Neuronal stem cell (in vitro differentiated cells): ENCODE measurements around the gene EIF2B2.

Experiments used
- DNase-seq: peaks from one replicate; pipeline ENCODE4 v3.0.0-alpha.2; 2013; ENCODE audit warnings: low spot score
- H2AFZ ChIP-seq: one replicate; pipeline ENCODE4 v1.6.1; 2013; ENCODE audit warnings: mild to moderate bottlenecking, low read length, inconsistent platforms
- H2AK5ac ChIP-seq: 2 replicates; pipeline ENCODE4 v1.6.1; 2013; ENCODE audit warnings: low read depth, mild to moderate bottlenecking, inconsistent platforms, low read length, moderate library complexity, mixed read lengths
- H2BK120ac ChIP-seq: 2 replicates; pipeline ENCODE4 v1.6.1; 2013; ENCODE audit warnings: low read depth, mild to moderate bottlenecking, inconsistent platforms, low read length, moderate library complexity, mixed read lengths
- H2BK12ac ChIP-seq: one replicate; pipeline ENCODE4 v1.6.1; 2013; ENCODE audit warnings: low read length, inconsistent platforms
- H2BK15ac ChIP-seq: 2 replicates; pipeline ENCODE4 v1.6.1; 2013; ENCODE audit warnings: mild to moderate bottlenecking, low read length, inconsistent platforms, mixed read lengths
- H2BK5ac ChIP-seq: one replicate; pipeline ENCODE4 v1.6.1; 2013; ENCODE audit warnings: inconsistent platforms, mild to moderate bottlenecking, low read length, moderate library complexity
- H3K14ac ChIP-seq: one replicate; pipeline ENCODE4 v1.6.1; 2013; ENCODE audit warnings: low read length, inconsistent platforms
- H3K18ac ChIP-seq: 2 replicates; pipeline ENCODE4 v1.6.1; 2013; ENCODE audit warnings: low read length, inconsistent platforms
- H3K23ac ChIP-seq: 2 replicates; pipeline ENCODE4 v1.6.1; 2013; ENCODE audit warnings: low read depth, mild to moderate bottlenecking, mixed read lengths, low read length, inconsistent platforms; ENCODE audit not compliant: poor library complexity
- H3K27ac ChIP-seq: replicated peaks from 3 replicates; pipeline ENCODE4 v1.5.1; 2013; ENCODE audit warnings: low read length, inconsistent platforms
- H3K27me3 ChIP-seq, 3 experiments: 2 replicates each; pipeline ENCODE4 v1.6.1; 2013; ENCODE audit warnings: low read length in 3 of 3, mild to moderate bottlenecking in 2 of 3, inconsistent platforms in 1 of 3, low read depth in 1 of 3, mixed read lengths in 1 of 3, moderate library complexity in 1 of 3; ENCODE audit not compliant: control insufficient read depth in 3 of 3, insufficient read depth in 3 of 3
- H3K36me3 ChIP-seq, 2 donors: replicated peaks in 1 of 2; 2 replicates each; pipeline ENCODE4 v1.6.1; 2013; ENCODE audit warnings: low read length in 2 of 2; ENCODE audit not compliant: control insufficient read depth in 2 of 2, insufficient read depth in 2 of 2
- H3K4ac ChIP-seq: 2 replicates; pipeline ENCODE4 v1.6.1; 2013; ENCODE audit warnings: inconsistent platforms, mild to moderate bottlenecking, low read length, moderate library complexity
- H3K4me1 ChIP-seq, 2 donors: 1 replicate in 1 of 2; 2 replicates in 1 of 2; pipeline ENCODE4 v1.6.1; 2013; ENCODE audit warnings: low read length in 2 of 2, low read depth in 1 of 2; ENCODE audit not compliant: control insufficient read depth in 2 of 2, insufficient read depth in 1 of 2
- H3K4me2 ChIP-seq: one replicate; pipeline ENCODE4 v1.6.1; 2013; ENCODE audit warnings: mild to moderate bottlenecking, low read length, inconsistent platforms; ENCODE audit not compliant: insufficient read depth, poor library complexity, severe bottlenecking
- H3K4me3 ChIP-seq, 2 donors: 2 replicates each; pipeline ENCODE4 v1.5.1; 2013; ENCODE audit warnings: low read length in 2 of 2, mild to moderate bottlenecking in 2 of 2, inconsistent platforms in 1 of 2, moderate library complexity in 1 of 2
- H3K79me1 ChIP-seq: one replicate; pipeline ENCODE4 v1.6.1; 2013; ENCODE audit warnings: low read depth, mild to moderate bottlenecking, inconsistent platforms, low read length, moderate library complexity
- H3K9ac ChIP-seq: one replicate; pipeline ENCODE4 v1.6.1; 2013; ENCODE audit warnings: mild to moderate bottlenecking, low read depth, low read length, inconsistent platforms; ENCODE audit not compliant: poor library complexity
- H3K9me3 ChIP-seq, 2 donors: replicated peaks in 1 of 2; 2 replicates each; pipeline versions ENCODE3 to v1.6.1; 2013; ENCODE audit warnings: low read length in 2 of 2, mild to moderate bottlenecking in 2 of 2, inconsistent platforms in 1 of 2, low read depth in 1 of 2, mixed read lengths in 1 of 2, moderate library complexity in 1 of 2; ENCODE audit not compliant: control insufficient read depth in 2 of 2, insufficient read depth in 1 of 2
- H4K8ac ChIP-seq: one replicate; pipeline ENCODE4 v1.6.1; 2013; ENCODE audit warnings: low read depth, mild to moderate bottlenecking, inconsistent platforms, low read length, moderate library complexity
- H4K91ac ChIP-seq: one replicate; pipeline ENCODE4 v1.6.1; 2013; ENCODE audit warnings: low read length, low read depth, mild to moderate bottlenecking, inconsistent platforms; ENCODE audit not compliant: poor library complexity
- WGBS, 2 donors: extraction: QIAGEN DNeasy Blood & Tissue Kit; methylation state at CpG; one replicate each; pipeline ENCODE4 v1.1.7; 2013; ENCODE audit warnings: missing lambda C conversion rate in 2 of 2, mixed read lengths in 1 of 2; ENCODE audit not compliant: insufficient read length in 2 of 2, insufficient replicate concordance in 1 of 2; ENCODE audit errors: extremely low coverage in 2 of 2; 5-methylcytosine and 5-hydroxymethylcytosine counted together

The EIF2B2 gene

DNA sequence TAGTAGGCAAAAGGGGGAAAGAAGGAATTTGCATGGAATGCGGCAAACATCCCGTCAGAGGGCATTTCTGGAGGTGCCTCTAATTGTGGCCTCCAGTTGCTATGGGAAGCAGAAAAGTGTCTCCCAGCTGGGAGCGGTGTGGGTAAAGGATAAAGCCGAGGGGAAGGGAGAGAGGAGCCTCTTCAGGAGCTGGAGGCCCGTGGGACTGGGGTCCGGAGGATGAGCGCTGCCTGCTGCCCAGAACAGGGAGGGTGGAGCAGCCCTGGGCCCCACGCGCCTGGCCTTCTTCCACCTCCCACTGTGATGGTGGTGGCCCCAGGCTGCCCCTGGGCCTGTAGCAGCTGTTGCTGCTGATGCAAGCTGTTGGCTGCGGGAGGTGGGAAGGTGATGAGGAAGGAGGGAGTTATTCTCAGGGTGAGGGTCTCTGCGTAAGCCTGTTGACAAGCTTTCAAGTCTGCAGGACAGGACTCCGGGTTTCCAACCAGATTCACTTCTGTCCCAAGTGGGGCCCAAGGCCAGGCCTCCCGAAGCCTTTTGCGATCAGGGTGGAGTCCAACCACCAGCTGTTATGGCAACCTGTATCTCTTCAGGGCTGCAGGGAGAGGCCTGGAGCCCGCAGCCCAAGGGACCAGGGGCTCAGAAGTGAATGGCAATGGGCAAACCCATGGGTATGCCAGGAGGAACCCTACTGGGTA lies 28.2 kb upstream of the EIF2B2 start:
- no peak overlapping the region for H3K9ac ChIP-seq
- no peak overlapping the region for H4K8ac ChIP-seq
- peak overlapping the region; percentile 76 for H3K18ac ChIP-seq
- H4K91ac ChIP-seq = no peak overlapping the region
- H3K27me3 ChIP-seq = no peaks in the 10 kb centered on the region
- no peak overlapping the region for H2BK15ac ChIP-seq
- WGBS, 2 donors = no CpG with 5 or more reads among the region's 15 CpGs
- no peak for DNase-seq
- no peak overlapping the region for H2BK120ac ChIP-seq
- peaks cover 0 to 2% of the 10 kb centered on the region in 2 donors for H3K9me3 ChIP-seq
- H3K4me3 ChIP-seq = no peak overlapping the region
- peak overlapping the region; percentile 72 for H2AFZ ChIP-seq
- no peak overlapping the region for H2BK5ac ChIP-seq
- no peak overlapping the region for H3K14ac ChIP-seq
- no peak overlapping the region for H2BK12ac ChIP-seq
- no peak overlapping the region for H2AK5ac ChIP-seq
- no peak overlapping the region for H3K4me2 ChIP-seq
- peaks cover 28 to 66% of the 10 kb centered on the region in 2 donors for H3K4me1 ChIP-seq
- H3K27ac ChIP-seq = no peak overlapping the region
- no peaks in the 10 kb centered on the region for H3K79me1 ChIP-seq
- H3K23ac ChIP-seq = no peak overlapping the region
- no peaks in the 10 kb centered on the region for H3K36me3 ChIP-seq
- H3K4ac ChIP-seq = no peak overlapping the region

DNA sequence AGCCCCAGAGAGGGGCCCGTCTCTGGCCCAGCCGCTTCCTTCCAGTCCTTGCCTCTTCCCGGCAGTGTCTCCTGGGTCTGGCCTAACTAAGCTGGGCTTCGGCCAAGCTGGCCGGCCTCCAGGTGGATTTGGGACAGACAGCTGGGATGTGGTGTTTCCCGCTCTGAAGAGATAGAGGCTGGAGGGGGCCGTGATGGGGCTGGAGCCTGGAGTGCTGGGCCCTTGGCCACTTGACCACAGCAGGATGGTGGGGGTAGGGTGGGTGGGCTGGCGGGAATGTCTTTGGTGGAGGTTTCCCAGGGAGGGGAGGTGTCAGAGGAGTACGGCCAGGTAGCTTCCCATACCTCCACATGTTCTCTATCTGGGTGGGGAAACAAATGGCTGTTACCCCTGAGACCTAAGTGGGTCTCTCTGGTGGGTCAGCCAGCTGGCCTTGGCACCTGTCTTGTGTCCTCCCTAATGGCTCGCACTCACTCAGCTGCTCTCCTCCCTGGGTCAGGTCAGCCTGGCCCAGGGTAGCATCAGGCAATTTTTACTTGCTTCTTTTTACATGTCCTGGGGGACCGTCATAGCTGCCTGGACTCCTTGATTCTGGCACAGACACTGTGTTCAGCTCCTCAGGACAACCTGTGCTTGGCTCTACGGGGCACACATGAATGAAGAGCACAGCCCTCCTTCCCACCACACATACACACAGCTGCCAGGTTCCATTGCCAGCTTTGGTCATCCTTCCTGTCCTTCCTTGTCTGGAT lies 27.5 kb upstream of the EIF2B2 start:
- H3K4me1 ChIP-seq = peaks cover 35 to 72% of the 10 kb centered on the region in 2 donors

DNA sequence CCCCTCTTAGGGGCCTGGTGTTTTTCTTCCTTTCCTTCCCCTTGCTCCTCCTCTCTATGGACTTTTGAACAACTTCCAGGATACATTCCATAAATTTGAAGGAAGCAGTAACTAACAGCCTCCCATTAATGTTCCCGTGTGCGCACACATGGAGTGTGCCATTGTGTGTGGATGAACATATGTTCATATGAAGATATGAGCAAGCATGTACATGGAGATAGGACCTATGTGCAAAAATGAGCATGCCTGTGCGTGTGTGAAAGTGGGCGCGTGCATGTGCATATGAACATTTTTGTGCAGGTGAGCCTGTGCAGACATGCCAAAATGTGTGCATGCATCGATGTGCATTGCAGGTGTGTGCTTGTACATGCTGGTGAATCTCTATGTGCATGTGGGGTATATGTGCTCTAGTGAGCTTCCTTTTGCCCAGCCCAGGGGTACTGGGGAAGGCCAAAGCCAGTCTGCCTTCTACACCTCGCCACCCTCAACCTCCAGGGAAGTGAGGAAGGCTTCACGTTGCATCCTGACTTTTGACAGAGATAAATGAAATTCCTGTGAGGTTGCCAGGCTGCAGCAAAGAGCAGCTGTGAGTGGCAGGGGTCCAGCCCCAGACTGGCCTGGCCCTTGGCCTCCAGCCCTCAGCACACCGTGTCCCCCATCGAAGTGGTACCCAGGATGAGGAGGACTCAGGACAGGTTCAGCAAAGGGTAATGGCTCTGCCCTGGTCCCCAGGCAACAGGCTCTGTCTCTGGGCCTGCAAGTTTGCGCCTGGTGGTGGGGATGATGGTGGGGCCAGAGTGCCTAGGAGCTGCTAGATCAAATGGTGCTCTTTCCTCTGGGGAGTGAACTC lies 26.2 kb upstream of the EIF2B2 start:
- Histone ChIP-seq H3K36me3 (no peaks in the 10 kb centered on the region), H3K18ac (peak overlapping the region; percentile 15), H4K8ac (no peak overlapping the region), H3K27me3 (no peaks in the 10 kb centered on the region), H3K4me2 (no peak overlapping the region), H3K9ac (no peak overlapping the region), H2AFZ (no peak overlapping the region), H3K23ac (no peak overlapping the region), H3K27ac (no peak overlapping the region), H2BK12ac (no peak overlapping the region), H3K4me1 (peaks cover 44 to 83% of the 10 kb centered on the region in 2 donors), H3K4me3 (no peak overlapping the region), H3K79me1 (no peaks in the 10 kb centered on the region), H3K4ac (no peak overlapping the region), H3K14ac (no peak overlapping the region), H2BK120ac (no peak overlapping the region), H2AK5ac (peak overlapping the region; percentile 40), H3K9me3 (peaks cover 0 to 2% of the 10 kb centered on the region in 2 donors), H2BK5ac (no peak overlapping the region), H2BK15ac (no peak overlapping the region), H4K91ac (no peak overlapping the region)
- no CpG with 5 or more reads among the region's 11 CpGs for WGBS, 2 donors
- DNase-seq = no peak

More for the DNA sequence above, 27.5 kb upstream of the EIF2B2 start:
- no peak overlapping the region for H2BK5ac ChIP-seq
- H2BK15ac ChIP-seq = peak overlapping the region; percentile 79
- H4K91ac ChIP-seq = no peak overlapping the region
- no peak overlapping the region for H3K4ac ChIP-seq
- no peak overlapping the region for H3K9ac ChIP-seq
- H3K27ac ChIP-seq = no peak overlapping the region
- H3K14ac ChIP-seq = no peak overlapping the region
- H4K8ac ChIP-seq = no peak overlapping the region
- H2AFZ ChIP-seq = peak overlapping the region; percentile 72
- peak overlapping the region; percentile 11 for H2BK120ac ChIP-seq
- no peaks in the 10 kb centered on the region for H3K27me3 ChIP-seq
- H2AK5ac ChIP-seq = no peak overlapping the region
- no peaks in the 10 kb centered on the region for H3K79me1 ChIP-seq
- H3K18ac ChIP-seq = peak overlapping the region; percentile 20
- WGBS, 2 donors = no CpG with 5 or more reads among the region's 12 CpGs
- H3K36me3 ChIP-seq = no peaks in the 10 kb centered on the region
- no peak overlapping the region for H2BK12ac ChIP-seq
- H3K9me3 ChIP-seq = peaks cover 0 to 2% of the 10 kb centered on the region in 2 donors
- no peak for DNase-seq
- no peak overlapping the region for H3K23ac ChIP-seq
- H3K4me3 ChIP-seq = no peak overlapping the region
- H3K4me2 ChIP-seq = no peak overlapping the region
